ENCODE results near the gene PCNX2.

The PCNX2 gene

GRCh38 chr1:233105225-233105624, 190.3 kb downstream of the PCNX2 start:
- Histone ChIP-seq H3K9me3 (ENCODE audit: control extremely low read depth in 1 of 5, control insufficient read depth in 4 of 5, insufficient read depth in 2 of 5, low read depth in 1 of 5, low read length in 4 of 5) (no peaks in the 10 kb centered on the region), H3K4me1 (ENCODE audit: control extremely low read depth in 1 of 4, control insufficient read depth in 4 of 4, insufficient read depth in 4 of 4, low read length in 3 of 4) (no peaks in the 10 kb centered on the region), H3K36me3 (ENCODE audit: control insufficient read depth in 4 of 4, insufficient read depth in 4 of 4, low read length in 3 of 4) (no peaks in the 10 kb centered on the region), H3K27me3 (replicated peaks in 2 of 5; ENCODE audit: control insufficient read depth in 4 of 5, insufficient read depth in 5 of 5, low read length in 4 of 5) (no peaks in the 10 kb centered on the region), H3K4me3 (ENCODE audit: control insufficient read depth in 1 of 7, extremely low read depth in 1 of 7, insufficient read depth in 4 of 7, low read depth in 2 of 7, low read length in 6 of 7) (no peak overlapping the region), H3K27ac (ENCODE audit: insufficient read depth in 1 of 2, low read depth in 1 of 2, low read length in 2 of 2, poor library complexity in 1 of 2, severe bottlenecking in 2 of 2) (no peak overlapping the region)
- ChIA-PET POLR2A (no interaction called here), CTCF (no interaction called here)
- DNase-seq, result no peak
- no CpG with 5 or more reads among the region's 1 CpG for WGBS (ENCODE audit: insufficient coverage)

- H3K4me3 ChIP-seq (ENCODE audit: control insufficient read depth in 1 of 7, extremely low read depth in 1 of 7, insufficient read depth in 4 of 7, low read depth in 2 of 7, low read length in 6 of 7), result no peak overlapping the region
- ChIA-PET POLR2A (no interaction called here), CTCF (no interaction called here)
- H3K27ac ChIP-seq (ENCODE audit: insufficient read depth in 1 of 2, low read depth in 1 of 2, low read length in 2 of 2, poor library complexity in 1 of 2, severe bottlenecking in 2 of 2), result no peak overlapping the region
- no peaks in the 10 kb centered on the region for H3K27me3 ChIP-seq (replicated peaks in 2 of 5; ENCODE audit: control insufficient read depth in 4 of 5, insufficient read depth in 5 of 5, low read length in 4 of 5)
- H3K9me3 ChIP-seq (ENCODE audit: control extremely low read depth in 1 of 5, control insufficient read depth in 4 of 5, insufficient read depth in 2 of 5, low read depth in 1 of 5, low read length in 4 of 5), result no peaks in the 10 kb centered on the region
- peaks cover 0 to 3% (median 0%) of the 10 kb centered on the region in 4 experiments for H3K4me1 ChIP-seq (ENCODE audit: control extremely low read depth in 1 of 4, control insufficient read depth in 4 of 4, insufficient read depth in 4 of 4, low read length in 3 of 4)
- H3K36me3 ChIP-seq (ENCODE audit: control insufficient read depth in 4 of 4, insufficient read depth in 4 of 4, low read length in 3 of 4), result no peaks in the 10 kb centered on the region
- DNase-seq, result no peak
- WGBS (ENCODE audit: insufficient coverage), result 100% methylated on average over 1 of the region's 2 CpGs
Observed at GRCh38 chr1:233102341-233102740, 193.2 kb downstream of the PCNX2 start.

GRCh38 chr1:233097959-233098580, 197.5 kb downstream of the PCNX2 start:
- H3K36me3 ChIP-seq (ENCODE audit: control insufficient read depth in 4 of 4, insufficient read depth in 4 of 4, low read length in 3 of 4), result no peaks in the 10 kb centered on the region
- ChIA-PET POLR2A (no interaction called here), CTCF (no interaction called here)
- H3K27ac ChIP-seq (ENCODE audit: insufficient read depth in 1 of 2, low read depth in 1 of 2, low read length in 2 of 2, poor library complexity in 1 of 2, severe bottlenecking in 2 of 2), result no peak overlapping the region
- no peaks in the 10 kb centered on the region for H3K27me3 ChIP-seq (replicated peaks in 2 of 5; ENCODE audit: control insufficient read depth in 4 of 5, insufficient read depth in 5 of 5, low read length in 4 of 5)
- H3K4me1 ChIP-seq (ENCODE audit: control extremely low read depth in 1 of 4, control insufficient read depth in 4 of 4, insufficient read depth in 4 of 4, low read length in 3 of 4), result peaks cover 0 to 3% (median 0%) of the 10 kb centered on the region in 4 experiments
- no peak overlapping the region for H3K4me3 ChIP-seq (ENCODE audit: control insufficient read depth in 1 of 7, extremely low read depth in 1 of 7, insufficient read depth in 4 of 7, low read depth in 2 of 7, low read length in 6 of 7)
- WGBS (ENCODE audit: insufficient coverage), result 100% methylated on average over 1 of the region's 1 CpG
- no peaks in the 10 kb centered on the region for H3K9me3 ChIP-seq (ENCODE audit: control extremely low read depth in 1 of 5, control insufficient read depth in 4 of 5, insufficient read depth in 2 of 5, low read depth in 1 of 5, low read length in 4 of 5)
- DNase-seq, result no peak

GRCh38 chr1:233097546-233097945, 198.0 kb downstream of the PCNX2 start:
- POLR2A ChIA-PET, result no interaction called here

GRCh38 chr1:233094691-233095090, 200.8 kb downstream of the PCNX2 start:
- Histone ChIP-seq H3K4me3 (ENCODE audit: control insufficient read depth in 1 of 7, extremely low read depth in 1 of 7, insufficient read depth in 4 of 7, low read depth in 2 of 7, low read length in 6 of 7) (no peak overlapping the region), H3K27me3 (replicated peaks in 2 of 5; ENCODE audit: control insufficient read depth in 4 of 5, insufficient read depth in 5 of 5, low read length in 4 of 5) (no peaks in the 10 kb centered on the region), H3K4me1 (ENCODE audit: control extremely low read depth in 1 of 4, control insufficient read depth in 4 of 4, insufficient read depth in 4 of 4, low read length in 3 of 4) (peaks cover 0 to 18% (median 5%) of the 10 kb centered on the region in 4 experiments), H3K36me3 (ENCODE audit: control insufficient read depth in 4 of 4, insufficient read depth in 4 of 4, low read length in 3 of 4) (peaks cover 0 to 4% (median 0%) of the 10 kb centered on the region in 4 experiments), H3K27ac (ENCODE audit: insufficient read depth in 1 of 2, low read depth in 1 of 2, low read length in 2 of 2, poor library complexity in 1 of 2, severe bottlenecking in 2 of 2) (no peak overlapping the region), H3K9me3 (ENCODE audit: control extremely low read depth in 1 of 5, control insufficient read depth in 4 of 5, insufficient read depth in 2 of 5, low read depth in 1 of 5, low read length in 4 of 5) (no peaks in the 10 kb centered on the region)
- ChIA-PET CTCF (no interaction called here), POLR2A (no interaction called here)
- no peak for DNase-seq
- 100% methylated on average over 1 of the region's 1 CpG for WGBS (ENCODE audit: insufficient coverage)

More at GRCh38 chr1:233097546-233097945, 198.0 kb downstream of the PCNX2 start:
- Histone ChIP-seq H3K4me3 (ENCODE audit: control insufficient read depth in 1 of 7, extremely low read depth in 1 of 7, insufficient read depth in 4 of 7, low read depth in 2 of 7, low read length in 6 of 7) (no peak overlapping the region), H3K4me1 (ENCODE audit: control extremely low read depth in 1 of 4, control insufficient read depth in 4 of 4, insufficient read depth in 4 of 4, low read length in 3 of 4) (peaks cover 0 to 5% (median under 1%) of the 10 kb centered on the region in 4 experiments), H3K27ac (ENCODE audit: insufficient read depth in 1 of 2, low read depth in 1 of 2, low read length in 2 of 2, poor library complexity in 1 of 2, severe bottlenecking in 2 of 2) (no peak overlapping the region), H3K36me3 (ENCODE audit: control insufficient read depth in 4 of 4, insufficient read depth in 4 of 4, low read length in 3 of 4) (no peaks in the 10 kb centered on the region), H3K27me3 (replicated peaks in 2 of 5; ENCODE audit: control insufficient read depth in 4 of 5, insufficient read depth in 5 of 5, low read length in 4 of 5) (no peaks in the 10 kb centered on the region), H3K9me3 (ENCODE audit: control extremely low read depth in 1 of 5, control insufficient read depth in 4 of 5, insufficient read depth in 2 of 5, low read depth in 1 of 5, low read length in 4 of 5) (no peaks in the 10 kb centered on the region)
- WGBS (ENCODE audit: insufficient coverage), result 90% methylated on average over 2 of the region's 3 CpGs
- DNase-seq, result no peak
- CTCF ChIA-PET, result no interaction called here

- Histone ChIP-seq H3K27ac (ENCODE audit: insufficient read depth in 1 of 2, low read depth in 1 of 2, low read length in 2 of 2, poor library complexity in 1 of 2, severe bottlenecking in 2 of 2) (no peak overlapping the region), H3K4me1 (ENCODE audit: control extremely low read depth in 1 of 4, control insufficient read depth in 4 of 4, insufficient read depth in 4 of 4, low read length in 3 of 4) (peaks cover 0 to 18% (median 5%) of the 10 kb centered on the region in 4 experiments), H3K9me3 (ENCODE audit: control extremely low read depth in 1 of 5, control insufficient read depth in 4 of 5, insufficient read depth in 2 of 5, low read depth in 1 of 5, low read length in 4 of 5) (no peaks in the 10 kb centered on the region), H3K36me3 (ENCODE audit: control insufficient read depth in 4 of 4, insufficient read depth in 4 of 4, low read length in 3 of 4) (peaks cover 0 to 4% (median 0%) of the 10 kb centered on the region in 4 experiments), H3K27me3 (replicated peaks in 2 of 5; ENCODE audit: control insufficient read depth in 4 of 5, insufficient read depth in 5 of 5, low read length in 4 of 5) (no peaks in the 10 kb centered on the region), H3K4me3 (ENCODE audit: control insufficient read depth in 1 of 7, extremely low read depth in 1 of 7, insufficient read depth in 4 of 7, low read depth in 2 of 7, low read length in 6 of 7) (no peak overlapping the region)
- WGBS (ENCODE audit: insufficient coverage), result no CpG with 5 or more reads among the region's 2 CpGs
- ChIA-PET CTCF (no interaction called here), POLR2A (no interaction called here)
- DNase-seq, result no peak
Observed at GRCh38 chr1:233094269-233094668, 201.3 kb downstream of the PCNX2 start.

- H3K36me3 ChIP-seq (ENCODE audit: control insufficient read depth in 4 of 4, insufficient read depth in 4 of 4, low read length in 3 of 4), result peaks cover 0 to 4% (median 0%) of the 10 kb centered on the region in 4 experiments
- 91% methylated on average over 5 of the region's 7 CpGs for WGBS (ENCODE audit: insufficient coverage)
- CTCF ChIA-PET, result no interaction called here
Observed at GRCh38 chr1:233090746-233091494, 204.6 kb downstream of the PCNX2 start.

More at GRCh38 chr1:233090746-233091494, 204.6 kb downstream of the PCNX2 start:
- Histone ChIP-seq H3K4me3 (ENCODE audit: control insufficient read depth in 1 of 7, extremely low read depth in 1 of 7, insufficient read depth in 4 of 7, low read depth in 2 of 7, low read length in 6 of 7) (no peak overlapping the region), H3K9me3 (ENCODE audit: control extremely low read depth in 1 of 5, control insufficient read depth in 4 of 5, insufficient read depth in 2 of 5, low read depth in 1 of 5, low read length in 4 of 5) (no peaks in the 10 kb centered on the region), H3K27ac (ENCODE audit: insufficient read depth in 1 of 2, low read depth in 1 of 2, low read length in 2 of 2, poor library complexity in 1 of 2, severe bottlenecking in 2 of 2) (no peak overlapping the region), H3K27me3 (replicated peaks in 2 of 5; ENCODE audit: control insufficient read depth in 4 of 5, insufficient read depth in 5 of 5, low read length in 4 of 5) (no peaks in the 10 kb centered on the region), H3K4me1 (ENCODE audit: control extremely low read depth in 1 of 4, control insufficient read depth in 4 of 4, insufficient read depth in 4 of 4, low read length in 3 of 4) (peaks cover 0 to 23% (median 5%) of the 10 kb centered on the region in 4 experiments)
- DNase-seq, result no peak
- POLR2A ChIA-PET, result no interaction called here

All from common myeloid progenitor, CD34-positive (primary cell).